C4-2B (cell line): ENCODE measurements around the gene MTA1.

Source experiments
- H3K27ac ChIP-seq: fragments of 450-650 bp; 2 replicates; pipeline ENCODE4 v1.5.1; 2017
- CTCF ChIP-seq: fragments of 450-650 bp; conservative IDR thresholded peaks from 2 replicates; pipeline ENCODE4 v1.5.1; 2017; ENCODE audit warnings: mild to moderate bottlenecking
- ZFX ChIP-seq: fragments of 450-650 bp; IDR thresholded peaks from 2 replicates; pipeline ENCODE4 v1.6.1; 2017

MTA1 gene

GRCh38 chr14:105487449-105487985 lies 67.9 kb downstream of the MTA1 start:
- no peak overlapping the region for H3K27ac ChIP-seq
- TF ChIP-seq ZFX (no peak), CTCF (no peak)

GRCh38 chr14:105487986-105488777 lies 68.6 kb downstream of the MTA1 start:
- TF ChIP-seq CTCF, result no peak
- no peak for TF ChIP-seq ZFX
- no peak overlapping the region for H3K27ac ChIP-seq

- H3K27ac ChIP-seq, result peak overlapping the region; percentile 93
- TF ChIP-seq CTCF (no peak), ZFX (no peak)
These were observed 69.3 kb downstream of the MTA1 start for GRCh38 chr14:105488781-105489541.

GRCh38 chr14:105489542-105490266 lies 70.1 kb downstream of the MTA1 start:
- H3K27ac ChIP-seq, result peak overlapping the region; percentile 93

GRCh38 chr14:105490267-105490571 lies 70.6 kb downstream of the MTA1 start:
- H3K27ac ChIP-seq, result peak overlapping the region; percentile 93
- TF ChIP-seq ZFX, result no peak
- no peak for TF ChIP-seq CTCF

More at GRCh38 chr14:105489542-105490266, 70.1 kb downstream of the MTA1 start:
- TF ChIP-seq CTCF (peak; percentile 13), ZFX (peak; percentile 30; the same call in 1 of the 2 replicates)

GRCh38 chr14:105490572-105491365 lies 71.1 kb downstream of the MTA1 start, which contains the start of gene TEDC1:
Gene TEDC1, plus strand, starts transcription at chr14:105491246. Its CDS starts 130 bp downstream, at chr14:105491376.
- H3K27ac ChIP-seq, result peak within 1 kb of the TSS; percentile 93
- no peak for TF ChIP-seq ZFX
- peak; percentile 95 for TF ChIP-seq CTCF
